SK-N-SH treated with all-trans-retinoic acid at 6 μM for 48 hours (cell line): Measurements from ENCODE around the gene ZFYVE28.

Experiments
- ATAC-seq: fragments of 200-7000 bp; cut with Tn5 transposase; 3 replicates; pipeline ENCODE4 v1.9.1; 2020; ENCODE audit warnings: mild to moderate bottlenecking, moderate library complexity
- ARNTL ChIP-seq: fragments of 450-650 bp; formaldehyde crosslinking; IDR thresholded peaks from 2 replicates; pipeline ENCODE4 v1.5.0; 2020; ENCODE audit warnings: low read depth, mild to moderate bottlenecking, moderate library complexity, borderline replicate concordance
- BACH2 ChIP-seq: fragments of 250-450 bp; sonication (Bioruptor Pico); IDR thresholded peaks from 2 replicates; pipeline ENCODE4 v1.9.0; 2021; ENCODE audit warnings: mild to moderate bottlenecking, borderline replicate concordance
- CSDC2 ChIP-seq: fragments of 250-450 bp; sonication (Bioruptor Pico); IDR thresholded peaks from 2 replicates; pipeline ENCODE4 v1.5.0; 2020; ENCODE audit warnings: mild to moderate bottlenecking, moderate library complexity
- ESRRG ChIP-seq: fragments of 250-450 bp; sonication (Bioruptor Pico); IDR thresholded peaks from 2 replicates; pipeline ENCODE4 v1.6.1; 2021; ENCODE audit warnings: mild to moderate bottlenecking
- GLIS3 ChIP-seq: fragments of 250-450 bp; sonication (Bioruptor Pico); IDR thresholded peaks from 2 replicates; pipeline ENCODE4 v1.5.0; 2020; ENCODE audit warnings: mild to moderate bottlenecking, moderate library complexity
- ISL1 ChIP-seq: fragments of 250-450 bp; sonication (Bioruptor Pico); IDR thresholded peaks from 2 replicates; pipeline ENCODE4 v2.1.2; 2022; ENCODE audit warnings: mild to moderate bottlenecking, moderate library complexity
- OSR1 ChIP-seq: fragments of 250-450 bp; sonication (Bioruptor Pico); IDR thresholded peaks from 2 replicates; pipeline ENCODE4 v1.8.0; 2022; ENCODE audit warnings: moderate library complexity, mild to moderate bottlenecking, inconsistent platforms
- PPARA ChIP-seq: fragments of 250-450 bp; sonication (Bioruptor Pico); IDR thresholded peaks from 2 replicates; pipeline ENCODE4 v1.5.0; 2020; ENCODE audit warnings: mild to moderate bottlenecking, borderline replicate concordance
- RARB ChIP-seq: fragments of 250-450 bp; sonication (Bioruptor Pico); IDR thresholded peaks from 2 replicates; pipeline ENCODE4 v1.8.0; 2021; ENCODE audit warnings: mild to moderate bottlenecking, moderate library complexity
- SNAI2 ChIP-seq: fragments of 250-450 bp; sonication (Bioruptor Pico); IDR thresholded peaks from 2 replicates; pipeline ENCODE4 v1.5.0; 2020; ENCODE audit warnings: mild to moderate bottlenecking, moderate library complexity
- TCF4 ChIP-seq: fragments of 250-450 bp; sonication (Bioruptor Pico); IDR thresholded peaks from 2 replicates; pipeline ENCODE4 v1.8.0; 2021; ENCODE audit warnings: mild to moderate bottlenecking, moderate library complexity, borderline replicate concordance
- TOX ChIP-seq: fragments of 250-450 bp; sonication (Bioruptor Pico); IDR thresholded peaks from 2 replicates; pipeline ENCODE4 v1.8.0; 2021; ENCODE audit warnings: mild to moderate bottlenecking, moderate library complexity, borderline replicate concordance
- ZC3H10 ChIP-seq: fragments of 250-450 bp; sonication (Bioruptor Pico); IDR thresholded peaks from 2 replicates; pipeline ENCODE4 v1.5.1; 2021; ENCODE audit warnings: mild to moderate bottlenecking, moderate library complexity
- ZFP3 ChIP-seq: fragments of 250-450 bp; sonication (Bioruptor Pico); IDR thresholded peaks from 2 replicates; pipeline ENCODE4 v1.5.0; 2020; ENCODE audit warnings: mild to moderate bottlenecking, moderate library complexity
- ZFP30 ChIP-seq: fragments of 450-650 bp; formaldehyde crosslinking; IDR thresholded peaks from 2 replicates; pipeline ENCODE4 v1.5.0; 2022; ENCODE audit warnings: mild to moderate bottlenecking, moderate library complexity
- ZNF565 ChIP-seq: fragments of 450-650 bp; formaldehyde crosslinking; conservative IDR thresholded peaks from 2 replicates; pipeline ENCODE4 v1.5.0; 2020; ENCODE audit warnings: low read depth, mild to moderate bottlenecking, moderate library complexity
- ZNF70 ChIP-seq: fragments of 450-650 bp; formaldehyde crosslinking; IDR thresholded peaks from 2 replicates; pipeline ENCODE4 v1.5.0; 2020; ENCODE audit warnings: mild to moderate bottlenecking, moderate library complexity
- ZNF8 ChIP-seq: fragments of 450-650 bp; formaldehyde crosslinking; IDR thresholded peaks from 2 replicates; pipeline ENCODE4 v1.5.0; 2020; ENCODE audit warnings: mild to moderate bottlenecking, moderate library complexity
- TF ChIP-seq, protein P1 (sequence below): fragments of 250-450 bp; sonication (Bioruptor Pico); IDR thresholded peaks from 2 replicates; pipeline ENCODE4 v1.8.0; 2021; ENCODE audit warnings: low read depth, mild to moderate bottlenecking, moderate library complexity, borderline replicate concordance
- TF ChIP-seq, protein P2 (sequence below): fragments of 250-450 bp; sonication (Bioruptor Pico); IDR thresholded peaks from 2 replicates; pipeline ENCODE4 v1.5.1; 2021; ENCODE audit warnings: mild to moderate bottlenecking, moderate library complexity
- TF ChIP-seq, protein P3 (sequence below): fragments of 250-450 bp; sonication (Bioruptor Pico); IDR thresholded peaks from 2 replicates; pipeline ENCODE4 v1.5.0; 2020; ENCODE audit warnings: mild to moderate bottlenecking, moderate library complexity
- TF ChIP-seq, protein P4 (sequence below): fragments of 250-450 bp; sonication (Bioruptor Pico); IDR thresholded peaks from 2 replicates; pipeline ENCODE4 v1.5.1; 2020; ENCODE audit warnings: low read depth, mild to moderate bottlenecking, moderate library complexity

ZFYVE28 gene

DNA sequence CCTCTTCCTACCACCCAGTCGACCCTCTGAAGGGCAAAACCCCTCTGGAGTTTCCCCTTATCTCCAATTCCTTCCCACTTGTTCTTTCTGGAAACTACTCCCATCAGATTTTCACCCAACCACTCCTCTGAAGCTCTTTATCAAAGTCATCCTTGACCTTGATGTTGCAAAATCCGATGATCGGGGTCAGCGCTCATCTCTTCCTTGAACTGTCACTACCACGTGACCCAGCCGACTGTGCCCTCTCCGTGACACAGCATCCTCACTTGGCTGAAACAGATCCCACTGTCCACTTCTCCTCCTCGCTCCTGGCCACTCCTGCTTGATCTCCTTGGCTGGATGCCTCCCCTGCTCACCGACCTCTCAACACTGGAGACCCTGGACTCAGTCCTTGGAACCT is 1.4 kb upstream of the ZFYVE28 start:
- no peak for TF ChIP-seq ZNF70 (CRISPR knock-in tag)
- TF ChIP-seq, protein P1, sequence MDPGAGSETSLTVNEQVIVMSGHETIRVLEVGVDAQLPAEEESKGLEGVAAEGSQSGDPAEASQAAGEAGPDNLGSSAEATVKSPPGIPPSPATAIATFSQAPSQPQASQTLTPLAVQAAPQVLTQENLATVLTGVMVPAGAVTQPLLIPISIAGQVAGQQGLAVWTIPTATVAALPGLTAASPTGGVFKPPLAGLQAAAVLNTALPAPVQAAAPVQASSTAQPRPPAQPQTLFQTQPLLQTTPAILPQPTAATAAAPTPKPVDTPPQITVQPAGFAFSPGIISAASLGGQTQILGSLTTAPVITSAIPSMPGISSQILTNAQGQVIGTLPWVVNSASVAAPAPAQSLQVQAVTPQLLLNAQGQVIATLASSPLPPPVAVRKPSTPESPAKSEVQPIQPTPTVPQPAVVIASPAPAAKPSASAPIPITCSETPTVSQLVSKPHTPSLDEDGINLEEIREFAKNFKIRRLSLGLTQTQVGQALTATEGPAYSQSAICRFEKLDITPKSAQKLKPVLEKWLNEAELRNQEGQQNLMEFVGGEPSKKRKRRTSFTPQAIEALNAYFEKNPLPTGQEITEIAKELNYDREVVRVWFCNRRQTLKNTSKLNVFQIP (CRISPR knock-in tag) = no peak
- TF ChIP-seq ZNF8 (CRISPR knock-in tag) = no peak
- no peak for TF ChIP-seq GLIS3 (CRISPR knock-in tag)
- TF ChIP-seq TOX = no peak
- TF ChIP-seq OSR1 (CRISPR knock-in tag) = no peak
- no peak for TF ChIP-seq ZFP3 (CRISPR knock-in tag)
- TF ChIP-seq ZNF565 = no peak
- TF ChIP-seq TCF4 (CRISPR knock-in tag) = no peak
- no peak for TF ChIP-seq ESRRG
- no peak for TF ChIP-seq ZFP30 (CRISPR knock-in tag)
- no peak for TF ChIP-seq ISL1 (CRISPR knock-in tag)
- TF ChIP-seq PPARA (CRISPR knock-in tag) = no peak
- no peak for TF ChIP-seq BACH2
- no peak for TF ChIP-seq SNAI2
- TF ChIP-seq RARB (CRISPR knock-in tag) = no peak
- no peak for TF ChIP-seq ZC3H10 (CRISPR knock-in tag)
- TF ChIP-seq, protein P2, sequence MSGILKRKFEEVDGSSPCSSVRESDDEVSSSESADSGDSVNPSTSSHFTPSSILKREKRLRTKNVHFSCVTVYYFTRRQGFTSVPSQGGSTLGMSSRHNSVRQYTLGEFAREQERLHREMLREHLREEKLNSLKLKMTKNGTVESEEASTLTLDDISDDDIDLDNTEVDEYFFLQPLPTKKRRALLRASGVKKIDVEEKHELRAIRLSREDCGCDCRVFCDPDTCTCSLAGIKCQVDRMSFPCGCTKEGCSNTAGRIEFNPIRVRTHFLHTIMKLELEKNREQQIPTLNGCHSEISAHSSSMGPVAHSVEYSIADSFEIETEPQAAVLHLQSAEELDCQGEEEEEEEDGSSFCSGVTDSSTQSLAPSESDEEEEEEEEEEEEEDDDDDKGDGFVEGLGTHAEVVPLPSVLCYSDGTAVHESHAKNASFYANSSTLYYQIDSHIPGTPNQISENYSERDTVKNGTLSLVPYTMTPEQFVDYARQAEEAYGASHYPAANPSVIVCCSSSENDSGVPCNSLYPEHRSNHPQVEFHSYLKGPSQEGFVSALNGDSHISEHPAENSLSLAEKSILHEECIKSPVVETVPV = no peak
- ATAC-seq = no peak

DNA sequence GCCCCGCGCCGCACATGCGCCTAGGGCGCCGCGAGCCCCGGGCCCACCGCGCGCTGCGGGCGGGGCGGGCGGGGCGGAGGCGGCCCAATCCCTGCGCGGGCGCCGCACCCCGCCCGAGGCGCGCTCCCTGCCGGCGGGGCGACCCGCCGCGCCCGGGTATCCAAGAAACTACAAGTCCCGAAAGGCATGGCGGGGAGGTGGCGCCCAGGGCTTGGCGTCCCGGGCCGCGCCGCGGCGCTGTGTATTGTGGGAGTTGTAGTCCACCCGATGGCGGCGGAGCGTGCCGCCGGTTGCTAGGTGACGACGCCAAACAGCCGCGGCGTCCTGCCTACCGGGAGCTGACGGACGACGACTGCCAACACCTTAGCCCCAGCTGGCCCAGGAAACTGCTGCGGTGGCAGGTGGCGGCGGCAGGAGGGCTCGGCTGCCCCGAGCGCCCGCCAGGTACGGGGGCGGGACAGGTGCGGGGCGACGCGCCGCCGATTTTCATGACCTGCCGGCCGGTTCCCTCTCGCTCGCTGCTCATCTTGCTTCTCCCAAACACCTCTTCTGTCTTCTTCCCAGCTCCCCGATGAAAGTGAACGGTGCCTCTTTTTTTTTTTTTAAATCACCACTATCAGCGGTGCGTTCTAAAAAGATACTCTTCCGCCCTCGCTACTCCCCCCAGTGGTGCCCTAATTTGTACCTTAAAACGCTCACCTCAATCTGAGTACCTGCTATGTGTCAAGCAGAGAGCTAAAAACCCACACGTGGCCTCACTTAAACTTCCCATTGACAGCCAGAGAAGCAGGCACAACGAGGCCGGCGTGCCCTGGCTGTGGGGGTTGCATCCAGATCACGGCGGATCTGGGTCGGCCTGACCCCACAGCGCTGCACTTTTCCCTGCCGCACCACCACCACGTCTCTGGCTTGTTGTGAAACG is 466 bp upstream of the ZFYVE28 start, which contains the start of gene CFAP99:
TSS of gene CFAP99 (plus strand) at position 306 of the 922 bp plus-strand sequence.
- 0 out of 2 replicates have a peak, but pooled peaks have one; percentile 39 for TF ChIP-seq ZFP3 (CRISPR knock-in tag)
- TF ChIP-seq CSDC2 (CRISPR knock-in tag) = 0 out of 2 replicates have a peak, but pooled peaks have one; percentile 65
- TF ChIP-seq, protein P3, sequence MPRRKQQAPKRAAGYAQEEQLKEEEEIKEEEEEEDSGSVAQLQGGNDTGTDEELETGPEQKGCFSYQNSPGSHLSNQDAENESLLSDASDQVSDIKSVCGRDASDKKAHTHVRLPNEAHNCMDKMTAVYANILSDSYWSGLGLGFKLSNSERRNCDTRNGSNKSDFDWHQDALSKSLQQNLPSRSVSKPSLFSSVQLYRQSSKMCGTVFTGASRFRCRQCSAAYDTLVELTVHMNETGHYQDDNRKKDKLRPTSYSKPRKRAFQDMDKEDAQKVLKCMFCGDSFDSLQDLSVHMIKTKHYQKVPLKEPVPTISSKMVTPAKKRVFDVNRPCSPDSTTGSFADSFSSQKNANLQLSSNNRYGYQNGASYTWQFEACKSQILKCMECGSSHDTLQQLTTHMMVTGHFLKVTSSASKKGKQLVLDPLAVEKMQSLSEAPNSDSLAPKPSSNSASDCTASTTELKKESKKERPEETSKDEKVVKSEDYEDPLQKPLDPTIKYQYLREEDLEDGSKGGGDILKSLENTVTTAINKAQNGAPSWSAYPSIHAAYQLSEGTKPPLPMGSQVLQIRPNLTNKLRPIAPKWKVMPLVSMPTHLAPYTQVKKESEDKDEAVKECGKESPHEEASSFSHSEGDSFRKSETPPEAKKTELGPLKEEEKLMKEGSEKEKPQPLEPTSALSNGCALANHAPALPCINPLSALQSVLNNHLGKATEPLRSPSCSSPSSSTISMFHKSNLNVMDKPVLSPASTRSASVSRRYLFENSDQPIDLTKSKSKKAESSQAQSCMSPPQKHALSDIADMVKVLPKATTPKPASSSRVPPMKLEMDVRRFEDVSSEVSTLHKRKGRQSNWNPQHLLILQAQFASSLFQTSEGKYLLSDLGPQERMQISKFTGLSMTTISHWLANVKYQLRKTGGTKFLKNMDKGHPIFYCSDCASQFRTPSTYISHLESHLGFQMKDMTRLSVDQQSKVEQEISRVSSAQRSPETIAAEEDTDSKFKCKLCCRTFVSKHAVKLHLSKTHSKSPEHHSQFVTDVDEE (CRISPR knock-in tag) = peak; percentile 60; the same call in 1 of the 2 replicates
- TF ChIP-seq, protein P4, sequence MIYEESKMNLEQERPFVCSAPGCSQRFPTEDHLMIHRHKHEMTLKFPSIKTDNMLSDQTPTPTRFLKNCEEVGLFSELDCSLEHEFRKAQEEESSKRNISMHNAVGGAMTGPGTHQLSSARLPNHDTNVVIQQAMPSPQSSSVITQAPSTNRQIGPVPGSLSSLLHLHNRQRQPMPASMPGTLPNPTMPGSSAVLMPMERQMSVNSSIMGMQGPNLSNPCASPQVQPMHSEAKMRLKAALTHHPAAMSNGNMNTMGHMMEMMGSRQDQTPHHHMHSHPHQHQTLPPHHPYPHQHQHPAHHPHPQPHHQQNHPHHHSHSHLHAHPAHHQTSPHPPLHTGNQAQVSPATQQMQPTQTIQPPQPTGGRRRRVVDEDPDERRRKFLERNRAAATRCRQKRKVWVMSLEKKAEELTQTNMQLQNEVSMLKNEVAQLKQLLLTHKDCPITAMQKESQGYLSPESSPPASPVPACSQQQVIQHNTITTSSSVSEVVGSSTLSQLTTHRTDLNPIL (CRISPR knock-in tag) = no peak
- peak; percentile 89 for ATAC-seq

DNA sequence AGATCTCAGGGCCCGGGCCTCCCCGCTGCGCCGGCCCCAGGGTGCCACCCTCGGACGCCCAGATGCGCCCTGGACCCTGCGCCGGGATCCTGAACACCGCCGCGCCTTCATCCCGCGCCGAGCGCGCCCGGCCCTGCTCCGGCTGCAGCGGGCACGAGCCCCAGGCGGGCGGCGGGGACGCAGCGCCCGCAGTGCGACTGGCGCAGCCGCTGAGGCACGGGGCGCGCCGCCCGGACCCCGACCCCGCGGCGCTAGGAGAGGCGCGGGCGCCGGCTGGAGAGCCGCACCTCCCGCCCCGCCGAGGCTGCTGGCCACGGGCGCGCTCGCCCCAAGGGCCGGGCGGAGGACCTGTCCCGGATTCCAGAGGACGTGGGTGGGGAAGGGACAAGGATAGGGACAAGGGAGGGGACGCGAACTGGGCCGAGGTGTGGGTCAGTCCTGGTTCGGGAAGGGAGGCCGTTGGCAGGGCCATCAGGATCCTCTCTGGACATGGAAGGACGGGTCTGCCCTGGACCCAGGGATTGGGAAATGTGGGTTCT is 1.1 kb downstream of the ZFYVE28 start:
- ATAC-seq = no peak
- TF ChIP-seq TCF4 (CRISPR knock-in tag) (no peak), ISL1 (CRISPR knock-in tag) (no peak), ZNF8 (CRISPR knock-in tag) (no peak), ARNTL (CRISPR knock-in tag) (no peak), OSR1 (CRISPR knock-in tag) (no peak)
- TF ChIP-seq, protein P4 (CRISPR knock-in tag) = no peak
